Activated CD4-positive, alpha-beta memory T cell treated with anti-CD3 and anti-CD28 coated beads, Interleukin-2, amount 10 ng/mL, durations not matched to agents 7 days and 5 days (primary cell): Measurements from ENCODE around the gene PDIA2. TPM values are rescaled to one million over a fixed set of nuclear protein-coding genes. Genes with fewer than 3 reads are reported as not detected.
A peak's percentile ranks its signal among the peaks of the same experiment; 100 is the strongest.
"Not testable (repeated sequence)": the region's sequence is repeated elsewhere in the genome, so short reads cannot be mapped to it uniquely, and the experiment has no call there.

Experiments
- CTCF ChIA-PET: fragments of 350-600 bp; sonication (Branson Sonifier 250); formaldehyde crosslinking; loops from one replicate; lab custom pipeline; 2021; ENCODE audit warnings: antibody characterized with exemption, inconsistent platforms; lab: Charles Lee
- POLR2A ChIA-PET: fragments of 350-600 bp; sonication (Branson Sonifier 250); formaldehyde crosslinking; loops from one replicate; lab custom pipeline; 2021; ENCODE audit warnings: antibody characterized with exemption; lab: Charles Lee
- DNase-seq: peaks from one replicate; pipeline ENCODE4 v3.0.0-alpha.2; 2020
- H3K27ac Mint-ChIP-seq: one replicate; pipeline ENCODE4 v1.8.0; 2021; ENCODE audit warnings: mild to moderate bottlenecking, mixed read lengths
- H3K27me3 Mint-ChIP-seq: one replicate; pipeline ENCODE4 v1.8.0; 2021; ENCODE audit warnings: mixed read lengths
- H3K36me3 Mint-ChIP-seq: one replicate; pipeline ENCODE4 v1.8.0; 2021; ENCODE audit warnings: low read depth, mixed read lengths
- H3K4me1 Mint-ChIP-seq: one replicate; pipeline ENCODE4 v1.8.0; 2021; ENCODE audit warnings: mixed read lengths
- H3K4me3 Mint-ChIP-seq: one replicate; pipeline ENCODE4 v1.8.0; 2021; ENCODE audit warnings: mild to moderate bottlenecking, mixed read lengths
- H3K9me3 Mint-ChIP-seq: one replicate; pipeline ENCODE4 v1.8.0; 2021; ENCODE audit warnings: mixed read lengths
- total RNA-seq, 2 experiments: library from RNA; stranded (reverse); gene quantifications; one replicate each; pipeline ENCODE4 v1.2.3, GENCODE V29; 2021

PDIA2 gene
- total RNA-seq, 2 experiments from 2014 or later: not detected

GRCh38 chr16:321532-321931 is 38.6 kb downstream of the PDIA2 start:
- H3K27ac Mint-ChIP-seq: no peak overlapping the region
- H3K9me3 Mint-ChIP-seq: no peaks in the 10 kb centered on the region
- POLR2A ChIA-PET: interaction anchor here (0.9 to 1.3 kb wide), 2 partner anchors 16 to 92 kb away, joined by 3 read pairs; no protein-coding TSS in a partner anchor
- H3K36me3 Mint-ChIP-seq: peaks cover 13% of the 10 kb centered on the region
- CTCF ChIA-PET: interaction anchor here (0.6 to 1.3 kb wide), 3 partner anchors 26 to 174 kb away, joined by 3 to 4 read pairs (median 3); no protein-coding TSS in a partner anchor
- no peak overlapping the region for H3K4me3 Mint-ChIP-seq
- peaks cover 4% of the 10 kb centered on the region for H3K27me3 Mint-ChIP-seq
- DNase-seq: no peak
- peaks cover 43% of the 10 kb centered on the region for H3K4me1 Mint-ChIP-seq

- H3K27ac Mint-ChIP-seq: no peak overlapping the region
- CTCF ChIA-PET: interaction anchor here (0.9 to 1.3 kb wide), 2 partner anchors 25 to 95 kb away, joined by 3 read pairs; no protein-coding TSS in a partner anchor
Observed at GRCh38 chr16:322476-323143, 39.6 kb downstream of the PDIA2 start.

GRCh38 chr16:324201-324450 is 41.2 kb downstream of the PDIA2 start:
- CTCF ChIA-PET: interaction anchor here (1.3 to 1.8 kb wide), 2 partner anchors 89 to 227 kb away, joined by 3 read pairs; partner anchors contain the start of gene FAM234A
- POLR2A ChIA-PET: interaction anchor here (1.3 to 1.5 kb wide), 2 partner anchors 71 to 89 kb away, joined by 5 to 7 read pairs; no protein-coding TSS in a partner anchor
- no peak overlapping the region for H3K4me3 Mint-ChIP-seq
- peaks cover 5% of the 10 kb centered on the region for H3K36me3 Mint-ChIP-seq
- no peaks in the 10 kb centered on the region for H3K9me3 Mint-ChIP-seq
- H3K4me1 Mint-ChIP-seq: peaks cover 46% of the 10 kb centered on the region
- no peak overlapping the region for H3K27ac Mint-ChIP-seq
- DNase-seq: no peak
- H3K27me3 Mint-ChIP-seq: peaks cover 9% of the 10 kb centered on the region

More at GRCh38 chr16:322476-323143, 39.6 kb downstream of the PDIA2 start:
- Mint-ChIP-seq H3K4me3 (no peak overlapping the region), H3K27me3 (peaks cover 9% of the 10 kb centered on the region), H3K4me1 (peaks cover 51% of the 10 kb centered on the region), H3K36me3 (peaks cover 11% of the 10 kb centered on the region), H3K9me3 (no peaks in the 10 kb centered on the region)
- POLR2A ChIA-PET: interaction anchor here (1.3 to 1.5 kb wide), 2 partner anchors 15 to 88 kb away, joined by 3 read pairs; partner anchors contain the start of gene FAM234A
- DNase-seq: no peak

- POLR2A ChIA-PET: interaction anchor here (0.6 to 1.5 kb wide), 5 partner anchors 11 to 89 kb away, joined by 3 to 7 read pairs (median 4); no protein-coding TSS in a partner anchor
- CTCF ChIA-PET: interaction anchor here (0.6 to 1.8 kb wide), 4 partner anchors 21 to 228 kb away, joined by 3 read pairs; partner anchors contain the start of gene FAM234A
- Mint-ChIP-seq H3K4me3 (peak overlapping the region; percentile 47), H3K4me1 (peaks cover 45% of the 10 kb centered on the region), H3K27ac (peak overlapping the region; percentile 31), H3K9me3 (no peaks in the 10 kb centered on the region), H3K27me3 (peaks cover 9% of the 10 kb centered on the region), H3K36me3 (peaks cover 4% of the 10 kb centered on the region)
- peak; percentile 74 for DNase-seq
Observed at GRCh38 chr16:324451-325334, 41.7 kb downstream of the PDIA2 start.

- Mint-ChIP-seq H3K36me3 (peaks cover 10% of the 10 kb centered on the region), H3K9me3 (no peaks in the 10 kb centered on the region), H3K27ac (peak overlapping the region; percentile 31), H3K4me1 (peaks cover 47% of the 10 kb centered on the region), H3K4me3 (peak overlapping the region; percentile 47), H3K27me3 (peaks cover 11% of the 10 kb centered on the region)
- ChIA-PET POLR2A (interaction anchor here (0.6 to 1.5 kb wide), 5 partner anchors 10 to 90 kb away, joined by 3 to 7 read pairs (median 4); no protein-coding TSS in a partner anchor), CTCF (interaction anchor here (0.6 to 1.8 kb wide), 4 partner anchors 20 to 229 kb away, joined by 3 read pairs; partner anchors contain the start of gene FAM234A)
- DNase-seq: no peak
Observed at GRCh38 chr16:325375-326145, 42.6 kb downstream of the PDIA2 start.

GRCh38 chr16:330741-331140 is 47.8 kb downstream of the PDIA2 start:
- Mint-ChIP-seq H3K9me3 (no peaks in the 10 kb centered on the region), H3K4me1 (peaks cover 36% of the 10 kb centered on the region), H3K4me3 (no peak overlapping the region), H3K27ac (no peak overlapping the region), H3K27me3 (peaks cover 14% of the 10 kb centered on the region), H3K36me3 (peaks cover 10% of the 10 kb centered on the region)
- POLR2A ChIA-PET: interaction anchor here (1.7 kb wide), 1 partner anchor 10 kb away, joined by 4 read pairs; no protein-coding TSS in a partner anchor
- CTCF ChIA-PET: no interaction called here
- DNase-seq: no peak

GRCh38 chr16:331181-331814 is 48.3 kb downstream of the PDIA2 start:
- H3K4me3 Mint-ChIP-seq, H3K9me3 Mint-ChIP-seq, H3K27ac Mint-ChIP-seq, CTCF ChIA-PET, H3K36me3 Mint-ChIP-seq, DNase-seq: not testable (repeated sequence)
- POLR2A ChIA-PET: interaction anchor here (1.7 kb wide), 1 partner anchor 9 kb away, joined by 4 read pairs; no protein-coding TSS in a partner anchor
- Mint-ChIP-seq H3K27me3 (peaks cover 14% of the 10 kb centered on the region), H3K4me1 (peaks cover 36% of the 10 kb centered on the region)

- peaks cover 9% of the 10 kb centered on the region for H3K36me3 Mint-ChIP-seq
- no peak overlapping the region for H3K4me3 Mint-ChIP-seq
- H3K27ac Mint-ChIP-seq: no peak overlapping the region
- CTCF ChIA-PET: no interaction called here
- H3K4me1 Mint-ChIP-seq: peaks cover 22% of the 10 kb centered on the region
- peaks cover 10% of the 10 kb centered on the region for H3K27me3 Mint-ChIP-seq
- no peak for DNase-seq
- POLR2A ChIA-PET: no interaction called here
- no peaks in the 10 kb centered on the region for H3K9me3 Mint-ChIP-seq
Observed at GRCh38 chr16:333406-334094, 50.6 kb downstream of the PDIA2 start.

- Mint-ChIP-seq H3K4me1 (peaks cover 26% of the 10 kb centered on the region), H3K27me3 (peaks cover 10% of the 10 kb centered on the region)
- H3K36me3 Mint-ChIP-seq, POLR2A ChIA-PET, H3K27ac Mint-ChIP-seq, H3K4me3 Mint-ChIP-seq, H3K9me3 Mint-ChIP-seq, CTCF ChIA-PET, DNase-seq: not testable (repeated sequence)
Observed at GRCh38 chr16:334164-334832, 51.3 kb downstream of the PDIA2 start.

GRCh38 chr16:334861-335632 is 52.1 kb downstream of the PDIA2 start:
- Mint-ChIP-seq H3K36me3 (peaks cover 13% of the 10 kb centered on the region), H3K27me3 (peaks cover 10% of the 10 kb centered on the region), H3K4me1 (peaks cover 32% of the 10 kb centered on the region)
- H3K27ac Mint-ChIP-seq, H3K9me3 Mint-ChIP-seq, DNase-seq, CTCF ChIA-PET, H3K4me3 Mint-ChIP-seq: not testable (repeated sequence)
- POLR2A ChIA-PET: interaction anchor here (1.1 kb wide), 1 partner anchor 10 kb away, joined by 3 read pairs; no protein-coding TSS in a partner anchor
